ENCODE data around the gene OR6V1.
"Not testable (repeated sequence)": the region's sequence is repeated elsewhere in the genome, so short reads cannot be mapped to it uniquely, and the experiment has no call there.

OR6V1 gene

DNA sequence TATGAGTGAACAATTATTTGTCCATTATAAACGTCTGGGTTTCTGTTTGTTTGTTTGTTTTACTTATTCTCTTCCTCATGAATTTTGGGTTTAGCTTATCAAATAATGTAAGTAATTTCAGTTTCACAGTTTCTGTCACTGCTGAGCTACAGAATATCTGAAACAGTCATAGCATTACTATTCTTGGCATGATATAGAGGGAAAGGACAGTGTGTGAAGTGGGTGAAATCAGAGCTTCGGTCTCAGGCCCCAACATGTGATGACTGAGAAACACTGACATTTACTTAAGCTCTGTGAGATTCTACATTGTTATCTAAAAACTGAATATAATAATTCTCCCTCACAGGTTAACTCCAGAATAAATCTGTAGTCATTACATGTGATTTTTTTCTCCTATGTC, 8.8 kb upstream of the OR6V1 start:
- no peak for DNase-seq

DNA sequence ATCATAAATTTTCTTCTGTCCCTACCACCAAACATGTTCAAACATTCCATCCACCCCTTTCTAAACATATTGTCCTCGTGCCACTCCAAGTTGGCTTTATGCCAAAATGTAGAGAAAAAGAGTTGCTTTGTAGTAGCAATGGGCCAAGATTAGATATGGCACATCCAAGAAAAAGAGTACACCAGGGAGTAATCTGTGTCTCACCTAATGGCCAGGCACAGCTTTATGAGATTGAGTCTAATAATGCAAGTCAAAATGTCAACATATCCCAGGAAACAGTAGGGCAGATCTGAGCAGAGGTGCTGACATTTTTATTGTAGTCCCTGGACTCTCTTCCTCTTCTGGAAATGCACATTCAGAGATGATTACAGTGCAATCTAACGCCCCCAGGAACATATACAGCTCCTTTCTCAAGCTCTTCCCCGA, 5.7 kb upstream of the OR6V1 start:
- no peak for DNase-seq

DNA sequence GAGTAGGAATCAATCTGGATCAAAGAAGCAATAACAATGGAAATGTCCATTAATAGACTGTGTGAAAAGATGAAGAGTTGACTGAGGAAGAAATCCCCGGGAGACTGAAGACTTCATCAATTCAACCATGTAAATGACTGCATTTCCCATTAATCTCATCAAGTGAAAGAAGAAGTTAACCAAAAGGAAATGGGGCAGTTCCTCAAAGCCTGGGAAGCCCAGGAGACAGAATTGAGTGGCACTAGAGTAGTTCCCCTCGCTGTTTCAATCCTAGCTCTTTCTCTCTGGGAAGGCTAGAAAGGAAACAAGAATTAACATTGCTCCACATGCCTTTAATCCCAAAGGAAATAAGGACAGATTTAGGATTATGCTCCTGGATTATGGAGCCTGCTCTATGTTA, 4.8 kb upstream of the OR6V1 start:
- no peak for DNase-seq

DNA sequence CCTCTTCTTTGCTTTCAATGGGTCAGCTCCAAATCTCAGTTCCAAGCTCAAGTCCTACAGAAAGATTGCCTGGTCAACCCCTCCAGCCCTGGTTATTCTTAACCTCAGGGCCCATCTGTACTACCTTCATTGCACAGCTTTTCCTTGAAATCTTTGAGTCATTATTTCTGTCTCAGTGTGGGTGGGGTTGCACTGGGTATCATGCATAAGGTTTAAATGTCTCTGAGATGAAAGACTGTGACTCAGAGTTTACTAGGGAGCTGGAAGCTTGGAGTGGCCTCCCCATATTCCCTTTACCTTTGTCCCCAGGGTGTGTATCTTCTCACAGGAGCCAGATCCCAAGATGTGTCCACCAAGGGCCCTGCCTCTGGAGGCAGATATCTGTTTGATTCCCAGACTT, 3.3 kb upstream of the OR6V1 start:
- no peak for DNase-seq

DNA sequence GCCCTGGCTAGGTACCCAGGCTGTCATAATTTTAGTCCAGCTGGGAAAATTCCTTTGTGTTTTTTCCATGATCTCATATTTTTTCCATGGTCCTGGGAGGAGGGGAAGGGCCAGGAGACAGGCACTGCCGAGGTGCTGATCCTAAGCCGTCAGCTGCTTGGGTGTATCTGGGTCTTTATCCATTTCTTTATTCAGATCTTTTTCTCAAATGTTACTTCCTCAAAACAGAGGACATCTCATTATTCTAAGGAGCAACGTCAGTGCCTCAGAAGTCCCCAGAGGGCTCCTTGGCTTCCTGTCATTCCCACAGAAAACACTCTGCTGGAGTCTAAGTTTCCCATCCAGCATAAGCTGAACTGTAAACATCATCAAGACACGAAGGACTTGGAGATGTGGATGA, 2.8 kb upstream of the OR6V1 start:
- no peak for DNase-seq

DNA sequence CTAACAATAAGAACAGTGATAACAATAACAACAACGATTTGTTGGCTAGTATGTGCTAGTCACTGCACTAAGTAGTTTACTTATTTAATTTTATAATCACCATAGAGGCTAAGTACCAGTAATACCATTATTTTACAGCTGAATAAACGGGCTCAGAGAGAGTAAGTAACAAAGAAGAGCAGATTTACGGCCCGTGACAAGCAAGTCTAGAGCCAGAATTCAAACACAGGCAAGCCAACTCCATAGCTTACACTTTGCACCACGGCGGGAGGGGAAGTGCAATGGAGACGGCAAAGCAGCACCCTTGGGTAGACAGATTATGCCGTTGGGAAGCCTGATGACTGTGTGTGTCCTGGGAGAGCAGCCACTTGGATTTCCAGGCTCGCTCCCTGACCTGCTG, 1.2 kb upstream of the OR6V1 start:
- DNase-seq: no peak

DNA sequence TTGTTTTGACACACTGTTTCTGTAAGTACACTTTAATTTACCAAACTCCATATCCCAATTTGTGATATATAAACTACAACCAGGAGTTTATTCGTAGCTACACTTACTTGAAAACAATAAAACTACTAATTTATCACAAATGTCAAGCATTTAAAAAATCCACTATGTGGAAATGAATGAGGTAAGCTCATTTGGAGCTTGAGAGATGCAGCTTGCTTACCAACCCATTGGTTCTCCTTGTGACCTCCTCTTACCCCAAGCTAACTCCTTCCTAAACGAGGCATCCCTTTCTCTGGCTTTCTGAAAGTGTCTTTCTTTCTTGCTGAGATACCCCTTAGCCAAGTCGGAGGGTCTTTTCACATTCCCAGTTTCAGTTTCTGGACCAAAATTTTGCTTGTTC, 2.5 kb downstream of the OR6V1 start:
- no peak for DNase-seq

DNA sequence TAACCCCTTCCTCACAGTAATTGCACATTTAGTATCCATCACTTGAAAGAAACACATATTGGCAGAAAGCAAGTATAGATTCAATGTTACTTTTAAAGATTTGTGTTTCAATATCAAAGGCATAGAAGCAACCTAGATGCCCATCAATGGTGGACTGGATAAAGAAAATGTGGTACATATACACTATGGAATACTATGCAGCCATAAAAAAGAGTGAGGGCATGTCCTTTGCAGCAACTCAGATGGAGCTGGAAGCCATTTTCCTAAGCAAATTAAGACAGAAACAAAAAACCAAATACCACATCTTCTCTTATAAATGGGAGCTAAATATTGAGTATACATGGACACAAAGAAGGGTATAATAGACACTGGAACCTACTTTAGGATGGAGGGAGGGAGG, 3.6 kb downstream of the OR6V1 start:
- no peak for DNase-seq

DNA sequence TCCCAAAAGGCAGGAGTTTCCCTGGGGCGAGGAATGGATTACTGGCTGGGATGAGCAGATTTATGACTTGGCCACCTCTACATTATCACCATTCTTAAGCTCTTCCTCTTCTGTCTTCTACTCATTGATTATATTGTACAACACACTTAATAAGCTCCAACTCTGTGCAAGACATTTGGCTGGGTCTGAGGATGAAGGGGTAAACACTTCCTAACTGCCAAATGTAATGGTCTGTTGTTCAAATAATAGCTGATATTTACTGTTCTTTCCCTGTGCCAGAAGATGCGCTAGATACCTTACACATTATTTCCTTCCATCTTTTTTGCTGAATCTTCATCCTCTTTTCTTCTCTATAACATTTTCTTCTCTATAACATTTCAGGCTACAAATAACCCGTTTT, 11.6 kb downstream of the OR6V1 start:
- DNase-seq: no peak

DNA sequence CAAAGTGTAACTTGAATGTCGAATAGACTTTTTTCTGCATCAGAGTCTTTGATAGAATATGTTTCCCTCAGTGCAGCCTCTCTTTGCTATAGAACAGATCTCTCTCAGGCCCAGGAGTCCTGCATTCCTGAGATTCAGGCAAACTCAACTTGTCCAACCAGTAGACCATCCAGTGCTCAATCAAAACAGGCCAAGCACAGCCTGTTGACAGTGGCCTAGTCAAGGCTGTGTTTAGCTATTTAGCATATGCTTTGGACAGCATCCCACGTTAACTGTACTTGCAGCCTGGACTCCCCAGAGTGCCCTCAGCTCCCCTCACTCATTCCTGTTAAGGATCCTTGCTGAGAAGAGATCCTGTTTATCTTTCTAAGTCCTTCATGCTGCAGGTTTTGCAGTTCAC, 16.3 kb downstream of the OR6V1 start:
- DNase-seq: no peak

DNA sequence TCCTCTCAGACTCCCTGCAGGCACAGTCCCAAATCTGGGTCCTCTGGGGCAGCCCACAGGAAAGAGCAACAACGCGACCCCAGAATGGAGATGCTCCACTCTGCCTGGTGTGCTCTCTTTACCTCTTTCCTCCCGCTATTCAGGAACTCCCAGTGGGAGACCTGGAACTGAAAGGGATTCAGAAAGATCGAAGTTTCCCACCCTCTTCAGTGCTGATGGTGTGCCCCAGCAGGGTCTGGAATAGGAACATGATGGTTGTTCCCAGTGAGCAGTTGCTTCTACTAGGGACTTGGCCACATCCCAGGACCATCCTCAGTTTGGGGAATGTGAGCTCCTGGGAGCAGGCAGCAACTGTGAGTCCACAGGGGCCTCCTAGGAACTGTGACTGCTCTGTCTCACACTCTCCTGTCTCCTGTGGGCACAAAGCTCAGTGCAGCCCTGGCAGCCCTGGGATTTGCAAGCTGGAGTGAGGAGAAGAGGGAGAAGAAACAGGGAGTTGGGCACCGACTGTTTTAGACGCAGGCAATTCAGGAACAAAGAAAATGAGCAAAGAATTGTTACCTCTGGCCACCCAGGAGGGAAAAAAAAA, 17.9 kb downstream of the OR6V1 start:
- DNase-seq: no peak

DNA sequence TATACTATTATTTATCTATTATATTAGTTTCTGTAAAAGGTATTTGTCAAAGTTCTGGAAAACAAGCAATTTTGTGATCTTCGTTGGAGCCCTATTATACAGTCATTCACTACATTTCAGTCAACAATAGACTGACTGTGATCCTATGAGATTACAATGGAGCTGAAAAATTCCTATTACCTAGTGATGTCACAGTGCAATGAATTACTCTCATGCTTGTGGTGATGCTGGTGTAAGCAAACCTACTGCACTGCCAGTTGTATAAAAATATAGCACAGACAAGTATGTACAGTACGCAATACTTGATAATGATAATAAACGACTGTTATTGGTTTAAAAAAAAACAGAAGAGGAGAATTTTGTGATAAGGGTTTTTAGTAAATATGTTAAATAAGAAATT, 21.4 kb downstream of the OR6V1 start:
- no peak for DNase-seq

DNA sequence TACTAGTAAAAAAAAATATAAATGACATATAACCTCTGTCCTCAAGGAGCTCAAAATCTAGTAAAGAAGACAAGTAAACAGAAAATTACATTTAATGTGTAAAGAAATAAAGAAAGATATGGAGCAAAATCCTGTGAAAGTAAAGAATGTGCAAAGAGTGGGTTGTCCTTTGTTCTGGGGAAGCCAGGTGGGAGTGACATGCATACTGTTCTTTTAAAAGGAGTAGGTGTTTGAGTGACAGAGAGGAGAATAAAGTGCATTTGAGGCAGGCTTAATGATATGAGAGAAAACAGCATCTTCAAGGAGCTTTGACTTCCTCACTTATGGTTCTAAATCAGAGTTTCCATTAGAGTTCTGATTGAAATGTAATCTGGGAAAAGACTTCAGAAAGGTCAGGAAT, 22.0 kb downstream of the OR6V1 start:
- DNase-seq: no peak

DNA sequence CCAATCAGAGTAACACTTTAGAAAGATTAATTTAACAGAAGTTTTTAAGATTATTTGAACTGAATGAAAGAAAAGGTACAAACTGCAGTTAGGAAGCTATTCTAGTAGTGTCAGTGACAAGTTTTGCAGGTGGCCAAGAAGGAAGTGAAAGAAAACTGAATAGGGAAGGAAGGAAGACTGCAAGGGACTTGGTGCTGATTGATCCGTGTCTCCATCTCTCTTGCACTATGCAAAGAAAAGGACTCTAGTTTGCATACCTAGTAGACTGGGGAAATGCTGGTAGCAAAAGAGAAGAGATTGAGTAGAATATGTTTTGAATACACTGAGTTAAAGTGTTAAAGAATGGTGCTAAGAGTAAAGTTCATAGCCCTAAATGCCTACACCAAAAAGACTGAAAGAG, 33.0 kb downstream of the OR6V1 start:
- no peak for DNase-seq

DNA sequence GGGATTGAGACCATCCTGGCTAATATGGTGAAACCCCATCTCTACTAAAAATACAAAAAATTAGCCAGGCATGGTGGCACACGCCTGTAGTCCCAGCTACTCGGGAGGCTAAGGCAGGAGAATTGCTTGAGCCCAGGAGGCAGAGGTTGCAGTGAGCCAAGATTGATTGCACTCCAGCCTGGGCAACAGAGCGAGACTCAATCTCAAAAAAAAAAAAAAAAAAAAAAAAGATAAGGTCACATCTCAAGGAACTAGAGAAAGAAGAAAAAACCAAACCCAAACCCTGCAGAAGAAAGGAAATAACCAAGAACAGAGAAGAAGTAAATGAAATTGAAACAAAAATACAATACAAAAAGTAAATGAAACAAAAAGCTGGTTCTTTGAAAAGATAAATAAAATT, 33.5 kb downstream of the OR6V1 start:
- not testable (repeated sequence) for DNase-seq

DNA sequence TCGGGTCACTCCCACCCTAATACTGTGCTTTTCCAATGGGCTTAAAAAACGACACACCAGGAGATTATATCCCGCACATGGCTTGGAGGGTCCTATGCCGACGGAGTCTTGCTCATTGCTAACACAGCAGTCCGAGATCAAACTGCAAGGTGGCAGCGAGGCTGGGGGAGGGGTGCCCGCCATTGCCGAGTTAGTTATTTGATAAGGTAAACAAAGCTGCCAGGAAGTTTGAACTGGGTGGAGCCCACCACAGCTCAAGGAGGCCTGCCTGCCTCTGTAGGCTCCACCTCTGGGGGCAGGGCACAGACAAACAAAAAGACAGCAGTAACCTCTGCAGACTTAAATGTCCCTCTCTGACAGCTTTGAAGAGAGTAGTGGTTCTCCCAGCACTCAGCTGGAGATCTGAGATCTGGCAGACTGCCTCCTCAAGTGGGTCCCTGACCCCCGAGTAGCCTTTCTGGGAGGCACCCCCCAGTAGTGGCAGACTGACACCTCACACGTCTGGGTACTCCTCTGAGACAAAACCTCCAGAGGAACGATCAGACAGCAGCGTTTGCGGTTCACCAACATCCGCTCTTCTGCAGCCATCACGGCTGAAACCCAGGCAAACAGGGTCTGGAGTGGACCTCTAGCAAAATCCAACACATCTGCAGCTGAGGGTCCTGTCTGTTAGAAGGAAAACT, 36.5 kb downstream of the OR6V1 start:
- DNase-seq: not testable (repeated sequence)

DNA sequence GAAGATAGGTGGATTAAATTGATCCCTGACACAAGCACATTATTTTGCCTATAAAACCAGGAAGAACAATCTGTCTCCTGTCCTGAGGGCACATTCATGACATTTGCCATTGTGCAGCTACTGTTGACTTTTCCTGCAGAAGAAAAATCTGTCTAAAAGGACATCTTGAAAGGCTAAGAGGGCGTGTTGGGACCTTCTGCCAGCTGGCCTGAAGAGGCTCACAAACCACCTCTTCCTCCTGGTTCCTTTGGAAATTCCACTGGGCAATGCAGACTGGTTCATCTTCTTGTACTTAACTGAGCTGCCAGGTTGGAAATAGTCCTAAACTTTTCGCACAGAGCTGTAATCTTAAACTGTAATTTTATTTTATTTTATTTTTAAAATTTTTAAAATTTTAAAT, 44.0 kb downstream of the OR6V1 start:
- no peak for DNase-seq

DNA sequence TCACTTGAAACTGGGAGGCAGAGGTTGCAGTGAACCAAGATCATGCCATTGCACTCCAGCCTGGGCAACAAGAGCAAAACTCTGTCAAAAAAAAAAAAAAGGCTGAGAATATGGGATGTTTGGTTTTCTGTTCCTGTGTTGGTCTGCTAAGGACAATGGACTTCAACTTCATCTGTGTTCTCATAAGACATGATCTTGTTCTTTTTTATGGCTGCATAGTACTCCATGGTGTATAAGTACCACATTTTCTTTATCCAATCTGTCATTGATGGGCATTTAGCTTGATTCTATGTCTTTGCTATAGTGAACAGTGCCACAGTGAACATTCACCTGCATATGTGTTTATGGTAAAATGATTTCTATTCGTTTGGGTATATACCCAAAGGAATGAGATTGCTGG, 47.4 kb downstream of the OR6V1 start:
- not testable (repeated sequence) for DNase-seq

Data from activated naive CD4-positive, alpha-beta T cell treated with anti-CD3 and anti-CD28 coated beads, Interleukin-2, amount 50 U/mL, for 16 hours (primary cell).